ENCODE results near the gene FMN1. TPM values are rescaled to one million over a fixed set of nuclear protein-coding genes. Genes with fewer than 3 reads are reported as not detected.

FMN1 gene
- total and polyA plus RNA-seq, 7 donors, result 3.0 to 19.9 (median 6.7) TPM

GRCh38 chr15:32792436-32792835 is 402.1 kb downstream of the FMN1 start:
- 63 to 71% methylated on average over 2 of the region's 2 CpGs for WGBS, 2 donors
- intact Hi-C loops (cut with DNase I), result no loop called here
- H3K4me1 ChIP-seq, result no peaks in the 10 kb centered on the region
- H3K36me3 ChIP-seq, result no peaks in the 10 kb centered on the region
- no peak for TF ChIP-seq EP300 (IDR thresholded peaks at IDR 0.05)
- TF ChIP-seq POLR2A (IDR thresholded peaks at IDR 0.05), result no peak
- TF ChIP-seq CTCF (IDR thresholded peaks at IDR 0.05), result no peak
- TF ChIP-seq POLR2AphosphoS5 (IDR thresholded peaks at IDR 0.05), result no peak
- no peak for DNase-seq
- H3K9me3 ChIP-seq, result no peaks in the 10 kb centered on the region
- no peak overlapping the region for H3K27ac ChIP-seq
- no peak overlapping the region for H3K4me3 ChIP-seq
- H3K27me3 ChIP-seq, result no peaks in the 10 kb centered on the region

GRCh38 chr15:32790352-32790999 is 404.0 kb downstream of the FMN1 start:
- H3K9me3 ChIP-seq, result no peaks in the 10 kb centered on the region
- no peaks in the 10 kb centered on the region for H3K4me1 ChIP-seq
- no peak for DNase-seq
- no peaks in the 10 kb centered on the region for H3K27me3 ChIP-seq
- no peak overlapping the region for H3K27ac ChIP-seq
- no peak for TF ChIP-seq POLR2AphosphoS5 (IDR thresholded peaks at IDR 0.05)
- TF ChIP-seq POLR2A (IDR thresholded peaks at IDR 0.05), result no peak
- TF ChIP-seq CTCF (IDR thresholded peaks at IDR 0.05), result no peak
- no peak for TF ChIP-seq EP300 (IDR thresholded peaks at IDR 0.05)
- H3K4me3 ChIP-seq, result no peak overlapping the region
- H3K36me3 ChIP-seq, result no peaks in the 10 kb centered on the region
- WGBS, 2 donors, result 87 to 93% methylated on average over 2 of the region's 2 CpGs
- intact Hi-C loops (cut with DNase I), result no loop called here

- Histone ChIP-seq H3K4me1 (no peaks in the 10 kb centered on the region), H3K4me3 (no peak overlapping the region), H3K27me3 (no peaks in the 10 kb centered on the region), H3K36me3 (no peaks in the 10 kb centered on the region), H3K9me3 (no peaks in the 10 kb centered on the region), H3K27ac (no peak overlapping the region)
- TF ChIP-seq POLR2A (IDR thresholded peaks at IDR 0.05) (no peak), CTCF (IDR thresholded peaks at IDR 0.05) (no peak), EP300 (IDR thresholded peaks at IDR 0.05) (no peak), POLR2AphosphoS5 (IDR thresholded peaks at IDR 0.05) (no peak)
- intact Hi-C loops (cut with DNase I), result no loop called here
- WGBS, 2 donors, result 83 to 88% methylated on average over 5 of the region's 5 CpGs
- no peak for DNase-seq
These were observed 406.6 kb downstream of the FMN1 start for GRCh38 chr15:32787949-32788348.

GRCh38 chr15:32786906-32787305 is 407.6 kb downstream of the FMN1 start:
- H3K4me1 ChIP-seq, result no peaks in the 10 kb centered on the region
- intact Hi-C loops (cut with DNase I), result no loop called here
- H3K9me3 ChIP-seq, result no peaks in the 10 kb centered on the region
- H3K27ac ChIP-seq, result no peak overlapping the region
- no peaks in the 10 kb centered on the region for H3K36me3 ChIP-seq
- TF ChIP-seq CTCF (IDR thresholded peaks at IDR 0.05) (no peak), EP300 (IDR thresholded peaks at IDR 0.05) (no peak), POLR2AphosphoS5 (IDR thresholded peaks at IDR 0.05) (no peak), POLR2A (IDR thresholded peaks at IDR 0.05) (no peak)
- DNase-seq, result no peak
- no peak overlapping the region for H3K4me3 ChIP-seq
- H3K27me3 ChIP-seq, result no peaks in the 10 kb centered on the region
- 93 to 94% methylated on average over 7 of the region's 7 CpGs for WGBS, 2 donors

GRCh38 chr15:32784581-32784980 is 409.9 kb downstream of the FMN1 start:
- no peak overlapping the region for H3K27ac ChIP-seq
- TF ChIP-seq POLR2AphosphoS5 (IDR thresholded peaks at IDR 0.05) (no peak), EP300 (IDR thresholded peaks at IDR 0.05) (no peak), CTCF (IDR thresholded peaks at IDR 0.05) (no peak), POLR2A (IDR thresholded peaks at IDR 0.05) (no peak)
- H3K27me3 ChIP-seq, result no peaks in the 10 kb centered on the region
- intact Hi-C loops (cut with DNase I), result no loop called here
- no peaks in the 10 kb centered on the region for H3K4me1 ChIP-seq
- no peak overlapping the region for H3K4me3 ChIP-seq
- H3K9me3 ChIP-seq, result no peaks in the 10 kb centered on the region
- no peaks in the 10 kb centered on the region for H3K36me3 ChIP-seq
- DNase-seq, result no peak
